Activated naive CD4-positive, alpha-beta T cell treated with anti-CD3 and anti-CD28 coated beads, Interleukin-2, amount 50 U/mL, for 16 hours (primary cell): ENCODE results near the gene PLEKHG4B.
"Not testable (repeated sequence)": the region's sequence is repeated elsewhere in the genome, so short reads cannot be mapped to it uniquely, and the experiment has no call there.

Experiments
- DNase-seq: peaks from one replicate; pipeline ENCODE4 v3.0.0-alpha.2; 2020

The PLEKHG4B gene

GRCh38 chr5:91556-92263 lies at the start of gene PLEKHG4B:
TSS of gene PLEKHG4B (plus strand) at chr5:92168. CDS start at chr5:92232, 64 bp downstream.
- no peak for DNase-seq

DNA sequence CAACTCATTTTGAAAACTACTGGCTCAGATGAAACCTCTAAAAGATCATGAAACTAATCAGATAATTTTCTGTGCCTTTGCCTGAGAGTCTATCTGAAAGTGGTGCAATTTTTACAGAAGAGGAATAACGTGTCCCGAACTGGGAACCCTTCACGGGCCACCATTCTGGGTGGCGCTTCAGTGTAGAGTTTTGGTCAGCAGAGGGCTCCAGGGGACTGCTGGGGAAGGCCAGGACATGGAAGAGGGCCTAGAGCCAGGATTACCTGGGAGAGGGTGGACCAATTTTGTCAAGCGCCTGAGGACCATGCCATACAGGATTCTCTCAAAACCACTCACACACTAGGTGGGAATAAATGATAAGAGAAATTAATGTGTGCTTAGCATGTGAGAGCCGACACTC lies 49.7 kb upstream of the PLEKHG4B start:
- DNase-seq = no peak

DNA sequence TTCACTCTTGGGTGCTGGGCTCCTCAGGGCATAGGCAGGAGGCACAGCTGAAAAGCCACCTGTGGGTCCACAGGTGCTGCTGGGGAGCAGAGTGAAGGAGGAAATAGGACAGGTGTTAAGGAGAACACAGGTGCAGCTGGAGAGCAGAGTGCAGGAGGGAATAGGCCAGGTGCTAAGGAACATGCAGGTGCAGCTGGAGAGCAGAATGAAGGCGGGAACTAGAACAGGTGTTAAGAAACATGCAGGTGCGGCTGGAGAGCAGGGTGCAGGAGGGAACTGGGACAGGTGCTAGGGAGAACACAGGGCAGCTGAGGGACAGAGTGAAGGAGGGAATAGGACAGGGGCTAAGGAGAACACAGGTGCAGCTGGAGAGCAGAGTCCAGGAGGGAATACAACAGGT lies 43.8 kb upstream of the PLEKHG4B start:
- DNase-seq = no peak

DNA sequence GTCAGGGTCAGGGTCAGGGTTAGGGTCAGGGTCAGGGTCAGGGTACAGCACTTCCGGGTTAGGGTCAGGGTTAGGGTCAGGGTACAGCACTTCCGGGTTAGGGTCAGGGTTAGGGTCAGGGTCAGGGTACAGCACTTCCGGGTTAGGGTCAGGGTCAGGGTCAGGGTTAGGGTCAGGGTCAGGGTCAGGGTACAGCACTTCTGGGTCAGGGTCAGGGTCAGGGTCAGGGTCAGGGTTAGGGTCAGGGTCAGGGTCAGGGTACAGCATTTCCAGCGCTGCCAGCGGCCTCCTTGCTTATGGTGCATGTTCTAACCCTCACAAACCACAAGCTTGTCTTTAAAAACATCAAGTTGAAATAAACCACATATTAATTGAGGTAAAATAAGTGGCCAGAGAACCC lies 42.4 kb upstream of the PLEKHG4B start:
- not testable (repeated sequence) for DNase-seq

GRCh38 chr5:49953-50544 lies 41.9 kb upstream of the PLEKHG4B start:
- DNase-seq = no peak

DNA sequence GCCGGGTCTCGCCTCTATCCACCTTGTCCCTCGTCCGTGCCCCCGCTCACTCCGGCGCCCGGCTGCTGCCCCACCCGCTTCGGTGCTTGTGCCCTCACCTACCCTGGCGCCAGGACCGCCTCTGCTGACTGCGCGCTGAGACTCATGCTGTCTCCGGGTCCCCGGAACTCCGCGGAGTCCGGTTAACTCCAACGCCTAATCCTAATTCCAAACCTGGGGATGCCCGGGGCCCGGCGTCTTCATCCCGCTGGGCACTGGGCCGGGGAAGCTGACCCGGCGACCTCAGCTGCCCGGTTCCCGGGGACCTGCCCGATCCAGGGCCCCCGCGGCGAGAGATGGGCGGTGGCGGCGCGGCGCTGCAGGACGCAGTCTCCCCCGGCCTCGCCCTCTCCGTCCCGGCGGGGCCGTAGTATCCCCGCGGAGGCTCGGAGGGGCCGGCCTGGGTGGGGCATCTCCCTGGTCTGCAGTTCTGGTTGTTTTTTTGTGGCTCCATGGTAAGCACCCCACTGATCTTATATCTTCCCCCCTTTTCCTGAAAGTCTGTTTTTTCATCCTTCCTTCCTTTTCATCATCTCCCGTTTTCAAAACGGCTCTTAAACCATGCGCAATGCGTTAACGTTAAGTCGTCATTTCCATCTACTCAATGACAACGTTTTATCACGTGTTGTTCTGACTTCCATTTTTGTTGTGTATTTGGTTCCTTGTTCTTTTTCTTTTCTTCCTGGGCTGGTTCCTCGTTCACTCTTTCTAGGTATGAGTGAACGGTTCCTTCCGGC lies 41.1 kb upstream of the PLEKHG4B start:
- no peak for DNase-seq

- DNase-seq = no peak
Observed at GRCh38 chr5:51500-51823, 40.5 kb upstream of the PLEKHG4B start.

- DNase-seq = peak; percentile 42
Observed at GRCh38 chr5:53381-54174, 38.4 kb upstream of the PLEKHG4B start.

DNA sequence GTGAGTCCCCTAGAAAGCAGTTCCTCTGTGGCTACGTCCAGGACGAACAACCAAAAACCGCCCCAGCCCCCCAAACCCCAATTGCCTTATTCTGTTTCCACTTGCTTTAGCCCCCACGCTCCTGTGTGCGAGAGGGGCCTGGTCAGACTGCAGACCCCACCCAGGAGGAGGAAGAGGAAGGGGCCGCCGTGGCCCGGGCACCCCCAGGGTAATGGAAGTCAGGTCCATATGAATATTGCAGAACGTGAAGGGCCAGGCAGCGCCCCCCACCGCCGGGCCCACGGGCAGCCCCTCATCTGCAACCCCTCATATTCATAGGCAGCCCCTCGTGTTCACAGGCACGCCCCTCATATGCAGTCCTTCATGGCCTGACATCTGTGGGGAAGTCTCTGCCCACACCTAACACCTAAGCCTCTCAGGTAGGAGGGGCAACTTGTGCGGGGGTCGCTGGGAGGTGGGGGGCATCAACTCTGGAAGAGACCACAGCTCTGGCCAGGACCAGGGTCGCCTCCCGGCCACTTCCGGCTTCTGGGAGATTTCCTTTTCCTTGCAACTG lies 37.7 kb upstream of the PLEKHG4B start:
- DNase-seq = no peak

DNA sequence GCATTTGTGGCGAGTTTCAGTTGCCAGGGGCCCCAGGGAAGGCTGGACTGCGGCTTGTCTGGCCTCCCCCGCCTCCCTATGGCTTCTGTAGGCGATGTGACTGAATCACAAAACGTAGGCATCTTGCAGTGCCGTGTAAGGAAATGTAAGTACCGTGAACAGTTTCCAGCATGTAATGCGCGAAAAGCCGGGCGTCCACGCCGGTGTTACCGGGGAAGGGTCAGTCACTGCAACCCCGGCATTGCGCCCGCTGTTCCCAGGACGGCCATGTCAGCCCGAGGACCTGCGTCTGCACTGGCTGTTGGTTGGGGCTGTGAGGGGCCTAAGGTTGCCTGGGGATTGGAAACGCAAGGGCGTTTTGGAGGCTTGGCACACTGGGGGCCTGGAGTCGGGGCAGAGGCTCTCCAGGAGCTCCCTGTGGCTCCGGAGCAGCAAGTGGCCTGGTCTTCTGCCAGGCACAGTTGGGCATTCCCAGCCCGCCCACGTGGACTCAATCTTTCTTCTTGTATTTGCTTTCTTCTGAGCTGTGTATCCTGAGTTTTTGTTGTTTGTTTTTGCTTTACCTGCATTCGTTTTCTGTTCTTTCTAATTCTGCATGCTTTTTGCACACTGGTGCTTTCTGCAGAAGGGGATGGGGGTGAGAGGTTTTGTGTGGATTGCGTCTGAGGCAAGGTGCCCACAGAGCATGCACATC lies 36.9 kb upstream of the PLEKHG4B start:
- no peak for DNase-seq

DNA sequence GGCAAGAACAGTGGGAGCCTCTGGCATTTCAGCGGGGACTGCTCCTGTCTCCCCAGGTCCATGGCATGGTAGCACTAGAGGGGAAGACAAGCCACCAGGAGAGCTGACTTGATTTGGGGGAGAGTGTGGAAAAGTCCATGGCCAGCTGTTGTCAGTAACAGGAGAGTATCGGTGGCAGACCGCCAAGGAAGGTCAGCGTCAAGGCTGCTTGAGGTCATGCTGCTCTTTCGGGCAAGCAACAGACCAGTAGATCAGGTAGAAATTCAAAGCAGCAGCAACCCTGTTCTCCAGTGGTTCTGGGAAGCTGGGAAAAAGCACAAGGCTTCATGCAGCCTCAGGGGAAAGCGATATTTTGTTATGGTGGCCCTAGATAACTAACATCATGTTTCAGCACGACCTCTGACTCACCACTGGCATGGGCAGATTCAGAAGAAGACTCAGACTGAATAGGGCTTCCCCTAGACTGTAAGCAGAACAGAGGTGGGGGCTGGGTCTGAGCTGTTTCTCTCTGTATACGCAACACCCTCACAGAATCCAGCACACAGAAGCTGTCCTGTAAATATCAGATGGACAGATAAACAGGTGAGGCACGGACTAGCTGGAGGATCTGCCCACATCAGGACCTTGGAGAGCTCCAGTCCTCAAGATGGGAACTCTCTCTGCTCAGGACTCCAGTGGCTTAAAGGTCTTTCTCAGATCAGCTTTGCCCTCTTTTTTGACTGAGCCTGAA lies 35.2 kb upstream of the PLEKHG4B start:
- DNase-seq = no peak

DNA sequence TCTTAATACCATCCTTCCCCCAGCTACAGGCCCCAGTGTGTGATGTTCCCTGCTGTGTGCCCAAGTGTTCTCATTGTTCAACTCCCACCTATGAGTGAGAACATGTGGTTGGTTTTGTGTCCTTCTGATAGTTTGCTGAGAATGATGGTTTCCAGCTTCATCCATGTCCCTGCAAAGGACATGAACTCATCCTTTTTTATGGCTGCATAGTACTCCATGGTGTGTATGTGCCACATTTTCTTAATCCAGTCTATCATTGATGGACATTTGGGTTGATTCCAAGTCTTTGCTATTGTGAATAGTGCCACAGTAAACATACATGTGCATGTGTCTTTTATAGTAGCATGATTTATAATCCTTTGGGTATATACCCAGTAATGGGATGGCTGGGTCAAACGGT lies 31.7 kb upstream of the PLEKHG4B start:
- not testable (repeated sequence) for DNase-seq

DNA sequence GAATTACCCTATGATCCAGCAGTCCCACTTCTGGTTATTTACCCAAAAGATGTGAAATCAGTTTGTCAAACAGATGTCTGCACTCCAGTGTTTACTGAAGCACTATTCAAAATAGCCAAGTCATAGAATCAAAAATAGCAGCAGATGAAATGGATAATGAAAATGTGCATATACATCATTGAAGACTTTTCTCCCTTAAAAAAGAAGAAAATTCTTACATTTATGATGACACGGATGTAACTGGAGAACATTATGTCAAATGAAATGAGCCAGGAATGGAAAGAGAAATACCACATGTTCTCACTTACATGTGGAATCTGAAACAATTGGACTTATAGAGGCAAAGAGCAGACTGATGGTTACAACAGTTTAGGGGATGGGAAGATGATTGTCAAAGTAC lies 21.5 kb upstream of the PLEKHG4B start:
- no peak for DNase-seq

DNA sequence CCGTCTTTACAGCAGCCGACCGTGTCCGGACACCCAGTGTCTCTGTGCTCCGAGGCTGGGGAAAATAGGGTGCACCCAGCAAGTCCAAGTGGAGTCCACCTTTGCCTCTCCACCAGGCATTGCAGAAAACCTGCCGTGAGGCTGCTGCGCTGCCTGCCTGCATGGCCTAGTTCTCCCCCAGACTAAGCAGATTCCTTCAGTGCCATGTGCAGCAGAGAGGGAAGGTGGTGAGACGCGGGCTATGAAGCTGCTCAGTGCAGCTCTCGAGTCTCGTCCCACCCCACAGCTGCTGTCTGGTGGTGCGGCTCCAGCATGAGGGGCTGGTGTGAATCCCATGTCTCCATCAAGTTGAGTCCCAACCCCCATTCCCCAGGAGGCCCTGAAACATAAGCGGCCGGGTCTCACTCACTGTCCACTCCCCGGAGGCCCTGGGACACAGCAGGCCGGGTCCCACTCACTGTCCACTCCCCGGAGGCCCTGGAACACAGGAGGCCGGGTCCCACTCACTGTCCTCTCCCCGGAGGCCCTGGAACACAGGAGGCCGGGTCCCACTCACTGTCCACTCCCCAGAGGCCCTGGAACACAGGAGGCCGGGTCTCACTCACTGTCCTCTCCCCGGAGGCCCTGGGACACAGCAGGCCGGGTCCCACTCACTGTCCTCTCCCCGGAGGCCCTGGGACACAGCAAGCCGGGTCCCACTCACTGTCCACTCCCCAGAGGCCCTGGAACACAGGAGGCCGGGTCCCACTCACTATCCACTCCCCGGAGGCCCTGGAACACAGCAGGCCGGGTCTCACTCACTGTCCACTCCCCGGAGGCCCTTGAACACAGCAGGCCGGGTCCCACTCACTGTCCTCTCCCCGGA lies 19.4 kb upstream of the PLEKHG4B start:
- not testable (repeated sequence) for DNase-seq

DNA sequence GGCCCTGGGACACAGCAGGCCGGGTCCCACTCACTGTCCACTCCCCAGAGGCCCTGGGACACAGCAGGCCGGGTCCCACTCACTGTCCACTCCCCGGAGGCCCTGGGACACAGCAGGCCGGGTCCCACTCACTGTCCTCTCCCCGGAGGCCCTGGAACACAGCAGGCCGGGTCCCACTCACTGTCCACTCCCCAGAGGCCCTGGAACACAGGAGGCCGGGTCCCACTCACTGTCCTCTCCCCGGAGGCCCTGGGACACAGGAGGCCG lies 18.9 kb upstream of the PLEKHG4B start:
- not testable (repeated sequence) for DNase-seq

GRCh38 chr5:73768-74502 lies 18.0 kb upstream of the PLEKHG4B start:
- no peak for DNase-seq

GRCh38 chr5:74503-75109 lies 17.4 kb upstream of the PLEKHG4B start:
- DNase-seq = no peak

GRCh38 chr5:75331-76320 lies 16.3 kb upstream of the PLEKHG4B start:
- no peak for DNase-seq
